BE2C (cell line): Measurements from ENCODE around the gene BICRA.

Experiments
- DNase-seq: peaks from one replicate; pipeline ENCODE4 v3.0.0-alpha.2; 2020
- H3K27me3 ChIP-seq: fragments of 250-450 bp; sonication (Bioruptor Pico); 2 replicates; pipeline ENCODE4 v1.5.1; 2020; ENCODE audit warnings: mild to moderate bottlenecking
- H3K36me3 ChIP-seq: fragments of 250-450 bp; sonication (Bioruptor Pico); 2 replicates; pipeline ENCODE4 v1.5.1; 2020; ENCODE audit warnings: mild to moderate bottlenecking
- H3K4me1 ChIP-seq: fragments of 250-450 bp; sonication (Bioruptor Pico); 2 replicates; pipeline ENCODE4 v1.5.1; 2020
- H3K4me3 ChIP-seq: 2 replicates; pipeline ENCODE4 v1.5.1; 2011; ENCODE audit warnings: low read depth, low read length
- H3K9me3 ChIP-seq: fragments of 250-450 bp; sonication (Bioruptor Pico); 2 replicates; pipeline ENCODE4 v1.5.1; 2020
- TF ChIP-seq, protein P1 (sequence below): IDR thresholded peaks from 2 replicates; pipeline ENCODE4 v1.5.1; 2012; ENCODE audit warnings: mild to moderate bottlenecking, low read depth, low read length

BICRA gene

GRCh38 chr19:47680858-47681332, 72.0 kb downstream of the BICRA start:
- TF ChIP-seq, protein P1, sequence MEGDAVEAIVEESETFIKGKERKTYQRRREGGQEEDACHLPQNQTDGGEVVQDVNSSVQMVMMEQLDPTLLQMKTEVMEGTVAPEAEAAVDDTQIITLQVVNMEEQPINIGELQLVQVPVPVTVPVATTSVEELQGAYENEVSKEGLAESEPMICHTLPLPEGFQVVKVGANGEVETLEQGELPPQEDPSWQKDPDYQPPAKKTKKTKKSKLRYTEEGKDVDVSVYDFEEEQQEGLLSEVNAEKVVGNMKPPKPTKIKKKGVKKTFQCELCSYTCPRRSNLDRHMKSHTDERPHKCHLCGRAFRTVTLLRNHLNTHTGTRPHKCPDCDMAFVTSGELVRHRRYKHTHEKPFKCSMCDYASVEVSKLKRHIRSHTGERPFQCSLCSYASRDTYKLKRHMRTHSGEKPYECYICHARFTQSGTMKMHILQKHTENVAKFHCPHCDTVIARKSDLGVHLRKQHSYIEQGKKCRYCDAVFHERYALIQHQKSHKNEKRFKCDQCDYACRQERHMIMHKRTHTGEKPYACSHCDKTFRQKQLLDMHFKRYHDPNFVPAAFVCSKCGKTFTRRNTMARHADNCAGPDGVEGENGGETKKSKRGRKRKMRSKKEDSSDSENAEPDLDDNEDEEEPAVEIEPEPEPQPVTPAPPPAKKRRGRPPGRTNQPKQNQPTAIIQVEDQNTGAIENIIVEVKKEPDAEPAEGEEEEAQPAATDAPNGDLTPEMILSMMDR: no peak
- Histone ChIP-seq H3K9me3 (no peaks in the 10 kb centered on the region), H3K4me1 (no peaks in the 10 kb centered on the region), H3K36me3 (peaks cover 29% of the 10 kb centered on the region), H3K27me3 (no peaks in the 10 kb centered on the region), H3K4me3 (no peak overlapping the region)
- DNase-seq: no peak

DNA sequence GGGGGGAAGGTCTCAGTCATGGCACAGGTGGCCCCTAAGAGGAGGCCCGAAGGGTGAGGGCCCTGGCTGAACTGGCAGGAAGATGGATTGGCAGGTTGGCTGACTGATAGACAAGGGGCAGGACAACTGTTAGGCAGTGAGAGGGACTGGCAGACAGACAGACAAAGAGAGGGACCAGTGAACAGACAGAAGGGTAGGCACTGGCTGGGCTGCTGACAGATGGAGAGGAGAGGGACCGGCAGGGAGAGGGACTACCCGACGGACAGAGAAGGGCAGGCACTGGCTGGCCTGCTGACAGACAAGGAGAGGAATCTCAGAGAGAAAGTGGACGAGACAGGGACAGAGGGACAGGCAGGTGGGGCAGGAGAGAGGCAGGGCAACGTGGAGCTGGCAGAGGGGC, 72.5 kb downstream of the BICRA start:
- H3K27me3 ChIP-seq: no peaks in the 10 kb centered on the region
- no peaks in the 10 kb centered on the region for H3K9me3 ChIP-seq
- H3K4me3 ChIP-seq: no peak overlapping the region
- H3K36me3 ChIP-seq: peaks cover 29% of the 10 kb centered on the region
- TF ChIP-seq, protein P1: no peak
- DNase-seq: no peak
- H3K4me1 ChIP-seq: no peaks in the 10 kb centered on the region

DNA sequence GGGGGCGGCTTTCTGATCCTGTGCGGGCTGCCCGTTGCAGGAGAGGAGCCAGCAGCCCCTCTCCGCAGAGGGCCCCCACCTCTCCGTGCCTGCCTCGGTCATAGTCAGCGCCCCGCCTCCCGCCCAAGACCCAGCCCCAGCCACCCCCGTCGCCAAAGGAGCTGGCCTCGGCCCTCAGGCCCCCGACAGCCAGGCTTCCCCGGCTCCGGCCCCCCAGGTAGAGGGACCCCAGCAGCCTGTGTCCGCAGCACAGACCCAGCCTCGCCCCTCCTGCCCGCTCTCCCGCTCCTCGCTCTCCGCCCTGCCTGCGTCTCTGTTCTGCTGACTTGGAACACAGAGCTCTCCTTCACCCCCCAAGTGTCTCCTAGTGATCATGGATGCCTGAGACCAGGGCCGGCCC, 73.0 kb downstream of the BICRA start:
- H3K27me3 ChIP-seq: no peaks in the 10 kb centered on the region
- no peaks in the 10 kb centered on the region for H3K4me1 ChIP-seq
- H3K4me3 ChIP-seq: no peak overlapping the region
- H3K9me3 ChIP-seq: no peaks in the 10 kb centered on the region
- peaks cover 26% of the 10 kb centered on the region for H3K36me3 ChIP-seq
- TF ChIP-seq, protein P1: no peak
- DNase-seq: no peak

- H3K9me3 ChIP-seq: no peaks in the 10 kb centered on the region
- no peaks in the 10 kb centered on the region for H3K27me3 ChIP-seq
- no peaks in the 10 kb centered on the region for H3K4me1 ChIP-seq
- DNase-seq: no peak
- peaks cover 25% of the 10 kb centered on the region for H3K36me3 ChIP-seq
- TF ChIP-seq, protein P1: no peak
- H3K4me3 ChIP-seq: no peak overlapping the region
Observed at GRCh38 chr19:47682939-47683338, 74.0 kb downstream of the BICRA start.

DNA sequence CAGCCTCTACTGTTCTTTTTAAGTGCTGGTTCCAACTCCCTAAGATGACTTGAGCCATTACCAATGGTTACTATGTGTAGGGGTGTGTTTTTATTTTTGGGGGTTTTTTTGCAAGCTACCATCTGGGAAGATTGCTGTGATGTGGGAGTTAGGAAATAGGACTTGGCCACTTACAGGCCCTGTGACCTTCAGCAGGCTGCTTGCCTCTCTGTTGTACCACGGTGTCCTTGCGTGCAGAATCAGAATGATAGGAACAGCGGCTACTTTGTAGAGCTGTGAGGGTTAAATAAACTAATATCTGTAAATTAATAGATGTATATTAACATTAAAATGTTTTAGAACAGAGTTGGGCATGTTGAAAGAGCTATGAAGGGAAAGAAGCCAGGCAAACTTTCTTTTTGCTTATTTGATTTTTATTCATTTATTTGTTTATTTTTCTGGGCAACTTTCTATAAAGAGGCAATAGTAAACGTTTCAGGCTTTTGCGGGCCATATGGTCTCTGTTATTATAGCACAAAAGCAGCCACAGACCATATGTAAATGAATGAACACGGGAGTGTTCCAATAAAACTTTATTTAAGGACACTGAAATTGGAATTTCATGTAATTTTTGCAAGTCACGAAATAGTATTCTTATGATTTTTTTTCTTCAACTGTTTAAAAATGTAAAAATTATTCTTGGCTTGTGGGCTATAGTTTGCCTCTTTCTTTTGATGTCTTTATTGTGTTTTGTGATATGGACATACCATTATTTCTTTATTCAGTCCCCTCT, 77.9 kb downstream of the BICRA start:
- DNase-seq: no peak
- Histone ChIP-seq H3K4me1 (no peaks in the 10 kb centered on the region), H3K27me3 (no peaks in the 10 kb centered on the region), H3K36me3 (peaks cover 10% of the 10 kb centered on the region; the same call in 1 of the 2 replicates), H3K9me3 (no peaks in the 10 kb centered on the region), H3K4me3 (no peak overlapping the region)
- TF ChIP-seq, protein P1: no peak

DNA sequence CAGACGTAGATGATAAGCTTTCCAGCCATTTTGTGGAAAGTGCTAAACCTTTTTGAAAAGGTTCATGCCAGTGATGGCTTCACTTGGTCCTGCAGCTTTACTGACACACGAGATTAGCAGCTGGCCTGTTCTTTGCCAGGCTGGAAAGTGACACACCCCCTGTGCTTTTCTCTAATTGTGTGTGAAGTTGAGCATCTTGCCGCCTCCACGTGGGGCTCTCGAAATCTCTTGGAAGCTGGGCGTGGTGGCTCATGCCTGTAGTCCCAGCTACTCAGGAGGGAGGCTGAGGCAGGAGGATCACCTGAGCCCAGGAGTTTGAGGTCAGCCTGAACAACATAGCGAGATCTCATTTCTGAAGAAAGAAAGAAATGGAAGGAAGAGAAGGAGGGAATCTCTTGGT, 79.0 kb downstream of the BICRA start:
- DNase-seq: no peak
- H3K4me3 ChIP-seq: no peak overlapping the region
- no peaks in the 10 kb centered on the region for H3K4me1 ChIP-seq
- H3K36me3 ChIP-seq: peaks cover 15% of the 10 kb centered on the region
- TF ChIP-seq, protein P1: no peak
- H3K27me3 ChIP-seq: no peaks in the 10 kb centered on the region
- H3K9me3 ChIP-seq: no peaks in the 10 kb centered on the region
